IMR-90 (cell line): ENCODE results near the gene MEGF11. TPM values are rescaled to one million over a fixed set of nuclear protein-coding genes. Genes with fewer than 3 reads are reported as not detected.

Source experiments
- ATAC-seq: fragments of 200-7000 bp; cut with Tn5 transposase; 2 replicates; pipeline ENCODE4 v1.9.1; 2020; ENCODE audit warnings: low read depth, mild to moderate bottlenecking, moderate library complexity
- BruUV-seq: library from RNA; stranded (reverse); fragments of 400-500 nt; replicated peaks from 2 replicates; lab custom pipeline; 2021; lab: Mats Ljungman, UMichigan
- CTCF ChIA-PET: fragments of 300-600 bp; formaldehyde crosslinking; extraction: SDS; loops from one replicate; lab custom pipeline; 2021; ENCODE audit warnings: antibody characterized with exemption; lab: Yijun Ruan, JAX
- POLR2A ChIA-PET: fragments of 300-600 bp; sonication (Branson Sonifier 250); formaldehyde crosslinking; loops from one replicate; lab custom pipeline; 2022; ENCODE audit warnings: antibody characterized with exemption; ENCODE audit not compliant: unreplicated experiment; lab: Charles Lee
- DNase-seq: peaks from one replicate; pipeline ENCODE4 v3.0.0; 2013
- H2AFZ ChIP-seq: replicated peaks from 2 replicates; pipeline ENCODE3; 2013; ENCODE audit warnings: low read length, mild to moderate bottlenecking; ENCODE audit not compliant: poor library complexity
- H2AK5ac ChIP-seq: 2 replicates; pipeline ENCODE4 v1.6.1; 2013; ENCODE audit warnings: low read depth, low read length, inconsistent platforms
- H2AK9ac ChIP-seq: replicated peaks from 2 replicates; pipeline ENCODE3; 2013; ENCODE audit warnings: mild to moderate bottlenecking, low read depth, low read length, moderate library complexity; ENCODE audit not compliant: poor library complexity
- H2BK120ac ChIP-seq: 2 replicates; pipeline ENCODE4 v1.6.1; 2013; ENCODE audit warnings: low read depth, low read length, inconsistent platforms
- H2BK15ac ChIP-seq: 3 replicates; pipeline ENCODE4 v1.6.1; 2013; ENCODE audit warnings: low read depth, low read length, inconsistent platforms
- H2BK20ac ChIP-seq: 2 replicates; pipeline ENCODE4 v1.6.1; 2013; ENCODE audit warnings: low read depth, mild to moderate bottlenecking, inconsistent platforms, low read length, moderate library complexity
- H2BK5ac ChIP-seq: 2 replicates; pipeline ENCODE4 v1.6.1; 2013; ENCODE audit warnings: mild to moderate bottlenecking, low read depth, low read length, inconsistent platforms; ENCODE audit not compliant: poor library complexity, severe bottlenecking
- H3K14ac ChIP-seq: replicated peaks from 2 replicates; pipeline ENCODE4 v1.6.1; 2013; ENCODE audit warnings: low read depth, low read length, inconsistent platforms
- H3K18ac ChIP-seq: 2 replicates; pipeline ENCODE4 v1.6.1; 2013; ENCODE audit warnings: low read depth, low read length, control low read depth
- H3K23ac ChIP-seq: 2 replicates; pipeline ENCODE4 v1.6.1; 2013; ENCODE audit warnings: low read depth, low read length, inconsistent platforms
- H3K27ac ChIP-seq: 2 replicates; pipeline ENCODE4 v1.5.1; 2013; ENCODE audit warnings: mild to moderate bottlenecking, control low read depth, low read length; ENCODE audit not compliant: insufficient read depth
- H3K27me3 ChIP-seq: 2 replicates; pipeline ENCODE4 v1.6.1; 2013; ENCODE audit warnings: low read length; ENCODE audit not compliant: control insufficient read depth, insufficient read depth
- H3K36me3 ChIP-seq: 2 replicates; pipeline ENCODE4 v1.6.1; 2013; ENCODE audit warnings: low read length, mixed read lengths; ENCODE audit not compliant: control insufficient read depth, insufficient read depth
- H3K4ac ChIP-seq: 2 replicates; pipeline ENCODE4 v1.6.1; 2013; ENCODE audit warnings: low read depth, low read length, inconsistent platforms
- H3K4me1 ChIP-seq: 2 replicates; pipeline ENCODE4 v1.6.1; 2013; ENCODE audit warnings: low read length, mixed read lengths; ENCODE audit not compliant: control insufficient read depth, insufficient read depth
- H3K4me2 ChIP-seq: 2 replicates; pipeline ENCODE4 v1.6.1; 2013; ENCODE audit warnings: low read depth, mild to moderate bottlenecking, control low read depth, low read length, moderate library complexity
- H3K4me3 ChIP-seq: 2 replicates; pipeline ENCODE4 v1.5.1; 2013; ENCODE audit warnings: low read depth, mild to moderate bottlenecking, control low read depth, low read length, moderate library complexity; ENCODE audit not compliant: insufficient read depth
- H3K56ac ChIP-seq: 2 replicates; pipeline ENCODE4 v1.6.1; 2013; ENCODE audit warnings: low read length, inconsistent platforms; ENCODE audit not compliant: insufficient read depth; ENCODE audit errors: extremely low read depth
- H3K79me1 ChIP-seq, 2 experiments: 2 replicates each; pipeline ENCODE4 v1.6.1; 2013; ENCODE audit warnings: low read length in 2 of 2, inconsistent platforms in 1 of 2, low read depth in 1 of 2
- H3K9ac ChIP-seq: 2 replicates; pipeline ENCODE4 v1.6.1; 2013; ENCODE audit warnings: low read depth, low read length, control low read depth
- H3K9me1 ChIP-seq: 2 replicates; pipeline ENCODE4 v1.6.1; 2013; ENCODE audit warnings: low read length, inconsistent platforms; ENCODE audit not compliant: insufficient read depth
- H3K9me3 ChIP-seq: 2 replicates; pipeline ENCODE4 v1.6.1; 2013; ENCODE audit warnings: low read length; ENCODE audit not compliant: control insufficient read depth, insufficient read depth
- H4K20me1 ChIP-seq: 2 replicates; pipeline ENCODE4 v1.6.1; 2013; ENCODE audit warnings: low read length, inconsistent platforms; ENCODE audit not compliant: insufficient read depth
- H4K5ac ChIP-seq: 2 replicates; pipeline ENCODE4 v1.6.1; 2013; ENCODE audit warnings: mild to moderate bottlenecking, low read depth, low read length, control low read depth
- H4K8ac ChIP-seq, 2 experiments: 2 replicates each; pipeline ENCODE4 v1.6.1; 2013; ENCODE audit warnings: low read depth in 2 of 2, low read length in 2 of 2, control low read depth in 1 of 2, inconsistent platforms in 1 of 2
- H4K91ac ChIP-seq: 2 replicates; pipeline ENCODE4 v1.6.1; 2013; ENCODE audit warnings: low read depth, low read length, inconsistent platforms; ENCODE audit not compliant: insufficient read depth
- CHD1 ChIP-seq: IDR thresholded peaks from 2 replicates; pipeline ENCODE4 v1.6.1; 2012; ENCODE audit warnings: low read depth, low read length, improper control_type of control experiment
- NFE2L2 ChIP-seq: fragments of 150-350 bp; IDR thresholded peaks from 2 replicates; pipeline ENCODE4 v1.6.1; 2016; ENCODE audit warnings: low read depth, mild to moderate bottlenecking, low read length
- POLR2A ChIP-seq: IDR thresholded peaks from 2 replicates; pipeline ENCODE4 v1.6.1; 2012; ENCODE audit warnings: mild to moderate bottlenecking, low read depth, low read length
- RCOR1 ChIP-seq: IDR thresholded peaks from 2 replicates; pipeline ENCODE4 v1.6.1; 2012; ENCODE audit warnings: mild to moderate bottlenecking, low read length, improper control_type of control experiment; ENCODE audit not compliant: insufficient replicate concordance
- RFX5 ChIP-seq: IDR thresholded peaks from 2 replicates; pipeline ENCODE4 v1.8.0; 2012; ENCODE audit warnings: low read depth, mild to moderate bottlenecking, low read length, moderate library complexity
- SMC3 ChIP-seq: fragments of 150-350 bp; IDR thresholded peaks from 2 replicates; pipeline ENCODE4 v1.6.1; 2016; ENCODE audit warnings: low read depth, mild to moderate bottlenecking, antibody characterized with exemption, low read length, moderate library complexity
- USF2 ChIP-seq: fragments of 150-350 bp; IDR thresholded peaks from 2 replicates; pipeline ENCODE4 v1.6.1; 2017; ENCODE audit warnings: mild to moderate bottlenecking, antibody characterized with exemption, low read length, low read depth
- WGBS, 2 experiments: methylation state at CpG; one replicate each; pipeline versions ENCODE4 v1.1.5 to v1.1.7; 2013; ENCODE audit warnings: missing lambda C conversion rate in 2 of 2; ENCODE audit not compliant: insufficient read length in 1 of 2; ENCODE audit errors: extremely low coverage in 2 of 2; 5-methylcytosine and 5-hydroxymethylcytosine counted together
- dilution Hi-C: fragments of 300-500 bp; cut with HindIII; formaldehyde crosslinking; loops from one replicate; pipeline ENCODE4 v1.14.3; 2018; ENCODE audit warnings: low sequenced_read_pairs; ENCODE audit not compliant: unreplicated experiment
- in situ Hi-C: fragments of 300-500 bp; cut with MboI; formaldehyde crosslinking; loops from 3 replicates; pipeline ENCODE4 v1.14.3; 2019; ENCODE audit warnings: low sequenced_read_pairs, inconsistent platforms, mixed read lengths
- intact Hi-C: fragments of 100-400 bp; cut with micrococcal nuclease; formaldehyde crosslinking; loops from 2 replicates; pipeline ENCODE4 v1.10.0; 2022
- polyA plus RNA-seq, 3 experiments: library from polyadenylated mRNA; depleted of rRNA; stranded (reverse); fragments of >200 nt; gene quantifications; 2 replicates each; pipeline ENCODE4 v1.2.3, GENCODE V29; 2012; ENCODE audit warnings: low replicate concordance in 1 of 3
- total RNA-seq: library from RNA; depleted of rRNA; stranded (reverse); fragments of >200 nt; gene quantifications from 2 replicates; pipeline ENCODE4 v1.2.3, GENCODE V29; 2012
- TF ChIP-seq, protein P1 (sequence below): conservative IDR thresholded peaks from 2 replicates; pipeline ENCODE4 v1.5.1; 2012; ENCODE audit warnings: mild to moderate bottlenecking, low read depth, low read length, improper control_type of control experiment

The MEGF11 gene
- total and polyA plus RNA-seq, 2 of the 4 experiments (the other 2 are of a cell fraction) = not detected

DNA sequence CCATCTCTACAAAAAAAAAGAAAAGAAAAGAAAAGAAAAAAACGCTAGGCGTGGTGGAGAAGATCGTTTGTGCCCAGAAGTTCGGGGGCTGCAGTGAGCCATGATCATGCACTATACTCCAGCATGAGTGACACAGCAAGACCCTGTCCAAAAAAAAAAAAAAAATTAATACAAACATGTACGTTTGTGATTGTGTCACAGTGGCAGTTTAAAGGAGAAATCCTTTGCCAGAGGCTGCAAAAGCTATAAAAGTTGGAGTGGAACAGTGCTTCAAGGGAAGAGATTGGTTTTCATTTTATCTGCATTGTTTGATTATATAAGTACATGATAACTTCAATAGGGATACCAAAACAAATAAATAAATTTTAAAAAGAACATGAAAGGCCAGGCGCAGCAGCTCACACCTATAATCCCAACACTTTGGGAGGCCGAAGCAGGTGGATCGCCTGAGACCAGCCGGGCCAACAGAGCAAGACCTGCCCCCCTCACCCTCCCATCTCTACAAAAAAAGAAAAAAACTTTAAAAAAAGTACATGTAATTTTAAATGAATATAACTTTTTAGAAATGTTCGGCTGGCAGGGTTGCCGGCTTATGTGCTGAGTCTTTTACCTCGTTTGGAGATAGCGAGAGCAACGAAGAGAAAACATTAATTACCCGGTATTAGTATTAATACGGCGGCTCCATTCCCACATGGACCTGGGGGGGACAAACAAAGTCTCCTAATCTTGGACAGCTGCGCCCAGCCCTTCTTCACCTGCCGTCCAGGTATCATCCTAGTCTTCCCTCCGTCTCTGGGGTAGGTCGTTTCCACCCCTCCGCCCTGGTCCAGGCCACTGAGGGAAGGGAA, 39.2 kb upstream of the MEGF11 start:
- Histone ChIP-seq H2BK20ac (peak overlapping the region; percentile 21; the same call in 1 of the 2 replicates), H3K4me1 (peaks cover 14% of the 10 kb centered on the region), H3K27ac (peak overlapping the region; percentile 73), H3K36me3 (no peaks in the 10 kb centered on the region), H4K20me1 (no peaks in the 10 kb centered on the region), H2AFZ (peak overlapping the region; percentile 98), H2BK5ac (peak overlapping the region; percentile 83), H3K4me2 (peak overlapping the region; percentile 96), H3K23ac (peak overlapping the region; percentile 87; the same call in 1 of the 2 replicates), H3K4me3 (peak overlapping the region; percentile 86), H3K4ac (peak overlapping the region; percentile 91), H3K9me1 (peaks cover 3% of the 10 kb centered on the region; the same call in 1 of the 2 replicates), H2BK120ac (peak overlapping the region; percentile 76), H3K56ac (peak overlapping the region; percentile 47; the same call in 1 of the 2 replicates), H3K27me3 (no peaks in the 10 kb centered on the region; the same call in 1 of the 2 replicates), H4K5ac (peak overlapping the region; percentile 97), H3K9me3 (no peaks in the 10 kb centered on the region), H4K8ac (peak overlapping the region; percentile 88 to 98; a peak in 3 of 4 replicates), H2AK9ac (peak overlapping the region; percentile 93), H3K18ac (peak overlapping the region; percentile 66; the same call in 1 of the 2 replicates), H2AK5ac (peak overlapping the region; percentile 56), H4K91ac (peak overlapping the region; percentile 54; the same call in 1 of the 2 replicates), H3K14ac (peak overlapping the region; percentile 78), H3K9ac (peak overlapping the region; percentile 95), H2BK15ac (no peak overlapping the region; the same call in 2 of the 3 replicates), H3K79me1 (peaks cover 0 to 20% of the 10 kb centered on the region in 2 experiments; a peak in 1 of 4 replicates)
- CTCF ChIA-PET = interaction anchor here (0.5 to 0.6 kb wide), 2 partner anchors 515 to 630 kb away, joined by 3 read pairs; no protein-coding TSS in a partner anchor
- in situ Hi-C loops (loop anchor here (25.0 kb wide), 1 partner anchor 680 kb away; the partner anchor contains the start of genes INTS14 and SLC24A1), intact Hi-C loops (no loop called here), dilution Hi-C loops (no loop called here)
- POLR2A ChIA-PET = no interaction called here
- ATAC-seq (no peak; the same call in 1 of the 2 replicates), DNase-seq (no peak)
- TF ChIP-seq CHD1 (no peak), RCOR1 (no peak), SMC3 (no peak), NFE2L2 (no peak), POLR2A (no peak), RFX5 (no peak), USF2 (no peak)
- TF ChIP-seq, protein P1, sequence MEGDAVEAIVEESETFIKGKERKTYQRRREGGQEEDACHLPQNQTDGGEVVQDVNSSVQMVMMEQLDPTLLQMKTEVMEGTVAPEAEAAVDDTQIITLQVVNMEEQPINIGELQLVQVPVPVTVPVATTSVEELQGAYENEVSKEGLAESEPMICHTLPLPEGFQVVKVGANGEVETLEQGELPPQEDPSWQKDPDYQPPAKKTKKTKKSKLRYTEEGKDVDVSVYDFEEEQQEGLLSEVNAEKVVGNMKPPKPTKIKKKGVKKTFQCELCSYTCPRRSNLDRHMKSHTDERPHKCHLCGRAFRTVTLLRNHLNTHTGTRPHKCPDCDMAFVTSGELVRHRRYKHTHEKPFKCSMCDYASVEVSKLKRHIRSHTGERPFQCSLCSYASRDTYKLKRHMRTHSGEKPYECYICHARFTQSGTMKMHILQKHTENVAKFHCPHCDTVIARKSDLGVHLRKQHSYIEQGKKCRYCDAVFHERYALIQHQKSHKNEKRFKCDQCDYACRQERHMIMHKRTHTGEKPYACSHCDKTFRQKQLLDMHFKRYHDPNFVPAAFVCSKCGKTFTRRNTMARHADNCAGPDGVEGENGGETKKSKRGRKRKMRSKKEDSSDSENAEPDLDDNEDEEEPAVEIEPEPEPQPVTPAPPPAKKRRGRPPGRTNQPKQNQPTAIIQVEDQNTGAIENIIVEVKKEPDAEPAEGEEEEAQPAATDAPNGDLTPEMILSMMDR = no peak
- no TSS peak for BruUV-seq
- WGBS, 2 experiments = no CpG with 5 or more reads among the region's 22 CpGs
